ENCODE results near the gene PARD3. TPM values are rescaled to one million over a fixed set of nuclear protein-coding genes. Genes with fewer than 3 reads are reported as not detected.

PARD3 gene
- total RNA-seq, 1 experiment from 2014 or later: 154 TPM

DNA sequence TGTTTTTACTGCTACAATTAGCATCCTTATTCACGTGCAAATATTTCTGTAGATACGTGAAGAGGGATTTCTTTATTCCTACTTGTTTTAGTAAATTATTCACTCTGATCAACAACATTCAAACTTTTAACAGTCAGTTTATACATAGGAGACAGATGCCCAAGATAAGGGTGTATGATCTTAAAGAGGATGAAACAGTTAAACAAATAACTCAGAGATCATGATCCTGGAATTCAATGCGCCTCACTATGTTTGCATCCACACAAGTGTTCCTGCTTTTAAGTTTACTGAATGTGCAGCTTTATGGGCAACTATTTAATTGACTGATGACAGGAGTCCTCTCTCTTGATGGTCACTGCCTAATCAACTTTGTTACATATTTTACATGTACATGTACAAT lies 394.8 kb downstream of the PARD3 start:
- Histone ChIP-seq H3K4me1 (ENCODE audit: insufficient read depth, low read length) (no peaks in the 10 kb centered on the region), H3K9me2 (replicated peaks; ENCODE audit: low read length) (no peaks in the 10 kb centered on the region), H3K27ac (ENCODE audit: low read length) (no peak overlapping the region), H2AFZ (ENCODE audit: low read length) (no peak overlapping the region), H3K4me2 (ENCODE audit: low read length) (no peak overlapping the region), H3K9me3 (ENCODE audit: low read length) (no peaks in the 10 kb centered on the region), H3K4me3 (ENCODE audit: low read length) (no peak overlapping the region), H3F3A (ENCODE audit: low read length, unreplicated experiment) (no peaks in the 10 kb centered on the region), H4K20me1 (ENCODE audit: low read length) (no peaks in the 10 kb centered on the region), H3K9ac (ENCODE audit: low read length) (no peak overlapping the region), H3K79me2 (ENCODE audit: low read length) (no peaks in the 10 kb centered on the region), H3K27me3 (ENCODE audit: low read length) (no peaks in the 10 kb centered on the region), H3K36me3 (ENCODE audit: low read depth, low read length) (no peaks in the 10 kb centered on the region)
- no TSS peak for BruUV-seq (replicated peaks)
- CTCF ChIA-PET: no interaction called here
- POLR2A ChIA-PET (ENCODE audit: unreplicated experiment): no interaction called here
- DNase-seq: no peak
- TF ChIP-seq EZH2phosphoT487 (IDR thresholded peaks at IDR 0.05; ENCODE audit: borderline replicate concordance, low read length): no peak
- no peak for TF ChIP-seq EZH2 (IDR thresholded peaks at IDR 0.05; ENCODE audit: low read length, unreplicated experiment)
- TF ChIP-seq, protein P1, sequence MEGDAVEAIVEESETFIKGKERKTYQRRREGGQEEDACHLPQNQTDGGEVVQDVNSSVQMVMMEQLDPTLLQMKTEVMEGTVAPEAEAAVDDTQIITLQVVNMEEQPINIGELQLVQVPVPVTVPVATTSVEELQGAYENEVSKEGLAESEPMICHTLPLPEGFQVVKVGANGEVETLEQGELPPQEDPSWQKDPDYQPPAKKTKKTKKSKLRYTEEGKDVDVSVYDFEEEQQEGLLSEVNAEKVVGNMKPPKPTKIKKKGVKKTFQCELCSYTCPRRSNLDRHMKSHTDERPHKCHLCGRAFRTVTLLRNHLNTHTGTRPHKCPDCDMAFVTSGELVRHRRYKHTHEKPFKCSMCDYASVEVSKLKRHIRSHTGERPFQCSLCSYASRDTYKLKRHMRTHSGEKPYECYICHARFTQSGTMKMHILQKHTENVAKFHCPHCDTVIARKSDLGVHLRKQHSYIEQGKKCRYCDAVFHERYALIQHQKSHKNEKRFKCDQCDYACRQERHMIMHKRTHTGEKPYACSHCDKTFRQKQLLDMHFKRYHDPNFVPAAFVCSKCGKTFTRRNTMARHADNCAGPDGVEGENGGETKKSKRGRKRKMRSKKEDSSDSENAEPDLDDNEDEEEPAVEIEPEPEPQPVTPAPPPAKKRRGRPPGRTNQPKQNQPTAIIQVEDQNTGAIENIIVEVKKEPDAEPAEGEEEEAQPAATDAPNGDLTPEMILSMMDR (conservative IDR thresholded peaks at IDR 0.05; ENCODE audit: low read depth, low read length): no peak
- intact Hi-C loops (cut with micrococcal nuclease): no loop called here
- ATAC-seq: no peak

DNA sequence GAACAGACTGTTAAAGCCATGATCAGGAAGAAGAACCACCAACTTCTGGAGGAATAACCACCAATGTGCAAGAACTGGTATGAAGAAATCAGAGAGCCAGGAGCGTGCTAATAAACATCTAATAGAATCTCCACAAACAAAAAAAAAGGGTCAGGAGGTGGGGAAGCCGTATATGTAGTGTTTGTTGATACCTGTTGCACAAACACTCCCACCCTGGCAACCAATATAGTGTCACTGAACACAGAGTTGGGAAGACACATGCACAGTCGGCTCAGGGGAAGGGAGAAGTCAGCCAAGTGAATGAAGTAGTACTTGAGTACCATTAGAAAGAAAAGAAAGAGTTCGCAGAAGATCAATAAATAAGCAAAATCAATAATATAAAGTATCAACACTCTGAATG lies 400.1 kb downstream of the PARD3 start:
- no peak for ATAC-seq
- no peaks in the 10 kb centered on the region for H3K36me3 ChIP-seq (ENCODE audit: low read depth, low read length)
- H3K9ac ChIP-seq (ENCODE audit: low read length): no peak overlapping the region
- intact Hi-C loops (cut with micrococcal nuclease): no loop called here
- no peak for TF ChIP-seq EZH2phosphoT487 (IDR thresholded peaks at IDR 0.05; ENCODE audit: borderline replicate concordance, low read length)
- TF ChIP-seq EZH2 (IDR thresholded peaks at IDR 0.05; ENCODE audit: low read length, unreplicated experiment): no peak
- TF ChIP-seq, protein P1 (conservative IDR thresholded peaks at IDR 0.05; ENCODE audit: low read depth, low read length): no peak
- no peak overlapping the region for H3K27ac ChIP-seq (ENCODE audit: low read length)
- no peaks in the 10 kb centered on the region for H3K27me3 ChIP-seq (ENCODE audit: low read length)
- H3K79me2 ChIP-seq (ENCODE audit: low read length): no peaks in the 10 kb centered on the region
- no peaks in the 10 kb centered on the region for H3K9me3 ChIP-seq (ENCODE audit: low read length)
- no peak overlapping the region for H3K4me2 ChIP-seq (ENCODE audit: low read length)
- BruUV-seq (replicated peaks): no TSS peak
- H2AFZ ChIP-seq (ENCODE audit: low read length): no peak overlapping the region
- no peaks in the 10 kb centered on the region for H4K20me1 ChIP-seq (ENCODE audit: low read length)
- no peak for DNase-seq
- no peaks in the 10 kb centered on the region for H3K4me1 ChIP-seq (ENCODE audit: insufficient read depth, low read length)
- no peak overlapping the region for H3K4me3 ChIP-seq (ENCODE audit: low read length)
- ChIA-PET CTCF (no interaction called here), POLR2A (ENCODE audit: unreplicated experiment) (no interaction called here)
- H3F3A ChIP-seq (ENCODE audit: low read length, unreplicated experiment): no peaks in the 10 kb centered on the region
- H3K9me2 ChIP-seq (replicated peaks; ENCODE audit: low read length): no peaks in the 10 kb centered on the region

DNA sequence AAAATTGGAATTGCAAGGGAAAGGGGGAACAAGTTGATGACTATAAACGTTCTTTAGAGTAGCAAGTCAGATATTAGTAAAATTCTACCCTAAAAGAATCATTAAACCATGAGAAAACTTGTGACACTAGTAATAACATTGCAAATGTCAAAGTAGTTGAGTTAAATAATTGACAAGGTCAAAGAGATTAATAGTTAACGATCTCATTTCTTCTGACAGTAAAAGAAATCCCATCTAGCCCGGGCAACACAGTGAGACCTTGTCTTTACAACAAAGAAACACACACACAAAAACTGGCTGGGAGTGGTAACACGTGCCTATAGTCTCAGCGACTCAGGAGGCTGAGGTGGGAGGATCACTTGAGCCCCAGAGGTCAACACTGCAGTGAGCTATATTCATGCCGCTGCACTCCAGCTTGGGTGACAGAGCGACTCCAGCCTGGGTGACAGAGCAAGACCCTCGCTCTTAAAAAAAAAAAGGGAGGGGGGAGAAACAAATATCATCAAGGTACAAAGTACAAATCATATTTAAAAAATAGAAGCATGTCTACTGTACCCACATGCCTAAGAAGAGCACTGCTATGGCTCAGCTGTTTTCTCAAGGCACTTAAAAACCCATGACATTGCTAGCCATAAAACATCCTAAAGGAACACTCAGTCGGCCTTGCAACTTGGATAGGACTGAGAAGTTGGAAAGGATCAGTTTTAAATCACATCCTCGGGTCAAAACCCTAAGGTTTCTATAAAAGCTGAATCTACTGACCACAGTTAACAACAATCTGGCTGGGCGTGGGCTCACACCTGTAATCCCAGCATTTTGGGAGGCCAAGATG lies 401.1 kb downstream of the PARD3 start:
- ATAC-seq: no peak
- no TSS peak for BruUV-seq (replicated peaks)
- Histone ChIP-seq H3K79me2 (ENCODE audit: low read length) (no peaks in the 10 kb centered on the region), H2AFZ (ENCODE audit: low read length) (no peak overlapping the region), H3K9ac (ENCODE audit: low read length) (no peak overlapping the region), H3K27ac (ENCODE audit: low read length) (no peak overlapping the region), H3F3A (ENCODE audit: low read length, unreplicated experiment) (no peaks in the 10 kb centered on the region), H3K9me2 (replicated peaks; ENCODE audit: low read length) (no peaks in the 10 kb centered on the region), H3K4me3 (ENCODE audit: low read length) (no peak overlapping the region), H3K9me3 (ENCODE audit: low read length) (no peaks in the 10 kb centered on the region), H4K20me1 (ENCODE audit: low read length) (no peaks in the 10 kb centered on the region), H3K4me1 (ENCODE audit: insufficient read depth, low read length) (no peaks in the 10 kb centered on the region), H3K4me2 (ENCODE audit: low read length) (no peak overlapping the region), H3K36me3 (ENCODE audit: low read depth, low read length) (no peaks in the 10 kb centered on the region), H3K27me3 (ENCODE audit: low read length) (no peaks in the 10 kb centered on the region)
- TF ChIP-seq EZH2 (IDR thresholded peaks at IDR 0.05; ENCODE audit: low read length, unreplicated experiment) (no peak), EZH2phosphoT487 (IDR thresholded peaks at IDR 0.05; ENCODE audit: borderline replicate concordance, low read length) (no peak)
- TF ChIP-seq, protein P1 (conservative IDR thresholded peaks at IDR 0.05; ENCODE audit: low read depth, low read length): no peak
- intact Hi-C loops (cut with micrococcal nuclease): no loop called here
- DNase-seq: no peak
- ChIA-PET POLR2A (ENCODE audit: unreplicated experiment) (no interaction called here), CTCF (no interaction called here)
